Lung (tissue), 12 donors: Measurements from ENCODE around the gene MTM1. TPM values are rescaled to one million over a fixed set of nuclear protein-coding genes. Genes with fewer than 3 reads are reported as not detected.

Experiments used
- ATAC-seq: fragments of 200-7000 bp; cut with Tn5 transposase; one replicate; pipeline ENCODE4 v1.9.1; 2020; ENCODE audit warnings: moderate number of reproducible peaks; ENCODE audit not compliant: insufficient read depth, low FRiP score
- DNase-seq, 3 donors: peaks; one replicate each; pipeline ENCODE4 v3.0.0-alpha.2; 2013 to 2017
- H3K27ac ChIP-seq, 2 donors: one replicate each; pipeline ENCODE4 v1.5.1; 2013; ENCODE audit warnings: mild to moderate bottlenecking in 2 of 2, moderate library complexity in 2 of 2, control low read depth in 1 of 2, inconsistent platforms in 1 of 2, low read depth in 1 of 2, low read length in 1 of 2
- H3K27me3 ChIP-seq, 3 donors: one replicate each; pipeline ENCODE4 v1.5.1; 2013; ENCODE audit warnings: low read length in 2 of 3; ENCODE audit not compliant: control insufficient read depth in 3 of 3, insufficient read depth in 3 of 3
- H3K36me3 ChIP-seq, 4 donors: one replicate each; pipeline ENCODE4 v1.5.1; 2013; ENCODE audit warnings: low read length in 4 of 4, mild to moderate bottlenecking in 1 of 4, moderate library complexity in 1 of 4; ENCODE audit not compliant: control insufficient read depth in 4 of 4, insufficient read depth in 4 of 4
- H3K4me1 ChIP-seq, 5 donors: one replicate each; pipeline ENCODE4 v1.5.1; 2013; ENCODE audit warnings: low read length in 5 of 5, mild to moderate bottlenecking in 2 of 5, moderate library complexity in 1 of 5; ENCODE audit not compliant: control insufficient read depth in 5 of 5, insufficient read depth in 5 of 5
- H3K4me3 ChIP-seq: one replicate; pipeline ENCODE4 v1.5.1; 2013; ENCODE audit warnings: mild to moderate bottlenecking, control low read depth, moderate library complexity
- H3K9ac ChIP-seq, 2 donors: one replicate each; pipeline ENCODE4 v1.5.1; 2013; ENCODE audit warnings: low read length in 2 of 2, control low read depth in 1 of 2; ENCODE audit not compliant: insufficient read depth in 1 of 2
- H3K9me3 ChIP-seq, 4 donors: one replicate each; pipeline ENCODE4 v1.5.1; 2013; ENCODE audit warnings: low read length in 3 of 4, mild to moderate bottlenecking in 1 of 4, moderate library complexity in 1 of 4; ENCODE audit not compliant: control insufficient read depth in 4 of 4, insufficient read depth in 3 of 4
- WGBS, 2 donors: extraction: QIAGEN DNeasy Blood & Tissue Kit; methylation state at CpG; one replicate each; pipeline ENCODE4 v1.1.7; 2013; 5-methylcytosine and 5-hydroxymethylcytosine counted together
- polyA plus RNA-seq, 2 donors: library from polyadenylated mRNA; stranded (reverse); fragments of 200-250 nt; gene quantifications; one replicate each; pipeline ENCODE4 v1.2.1, GENCODE V29; 2013
- total RNA-seq, 2 donors: library from RNA; depleted of rRNA in 1 of 2; stranded (reverse); fragments of >200 nt in 1 of 2; gene quantifications; one replicate each; pipeline ENCODE4 v1.2.1, GENCODE V29; 2014 to 2021
- TF ChIP-seq, protein P1 (sequence below): IDR thresholded peaks from 2 replicates; pipeline ENCODE4 v1.5.1; 2012; ENCODE audit warnings: mild to moderate bottlenecking; ENCODE audit errors: control extremely low read depth, extremely low read depth
- donor health status: control.
- donor health status: control.
- donor health status: Bipolar disorder and iron deficiency.
- donor health status: healthy.
- donor health status: DM: yes; HTN: yes; CAD: no.

The MTM1 gene
- total and polyA plus RNA-seq, 4 donors = 4.6 to 31.2 (median 14.5) TPM

DNA sequence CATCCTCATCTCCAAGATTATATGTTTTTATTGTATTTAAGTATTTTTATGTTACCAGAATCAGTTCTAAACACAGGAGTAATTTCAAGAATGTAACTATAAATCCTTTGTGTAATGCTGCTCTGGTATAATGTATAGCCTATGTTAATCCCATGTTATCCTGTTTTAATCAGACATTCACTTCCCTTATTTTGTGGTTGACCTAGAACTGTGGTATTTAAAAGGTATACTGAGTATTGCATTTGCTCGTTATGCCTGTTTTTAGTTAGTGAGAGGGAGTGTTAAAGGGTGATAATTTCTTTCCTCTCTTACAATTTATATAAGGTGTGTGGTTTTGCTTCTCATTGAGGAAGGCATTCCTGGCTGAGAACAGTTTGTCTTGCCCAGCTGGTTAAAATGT lies 26.2 kb downstream of the MTM1 start:
- H3K27ac ChIP-seq = no peak overlapping the region
- DNase-seq = no peak
- no peaks in the 10 kb centered on the region for H3K9me3 ChIP-seq
- WGBS, 2 donors = 42 to 46% methylated on average over 1 of the region's 1 CpG
- H3K4me3 ChIP-seq = no peak overlapping the region
- H3K27me3 ChIP-seq = peaks cover 0 to 6% (median 0%) of the 10 kb centered on the region in 3 donors
- no peak for ATAC-seq
- no peaks in the 10 kb centered on the region for H3K4me1 ChIP-seq
- peaks cover 0 to 4% (median 0%) of the 10 kb centered on the region in 4 donors for H3K36me3 ChIP-seq
- TF ChIP-seq, protein P1, sequence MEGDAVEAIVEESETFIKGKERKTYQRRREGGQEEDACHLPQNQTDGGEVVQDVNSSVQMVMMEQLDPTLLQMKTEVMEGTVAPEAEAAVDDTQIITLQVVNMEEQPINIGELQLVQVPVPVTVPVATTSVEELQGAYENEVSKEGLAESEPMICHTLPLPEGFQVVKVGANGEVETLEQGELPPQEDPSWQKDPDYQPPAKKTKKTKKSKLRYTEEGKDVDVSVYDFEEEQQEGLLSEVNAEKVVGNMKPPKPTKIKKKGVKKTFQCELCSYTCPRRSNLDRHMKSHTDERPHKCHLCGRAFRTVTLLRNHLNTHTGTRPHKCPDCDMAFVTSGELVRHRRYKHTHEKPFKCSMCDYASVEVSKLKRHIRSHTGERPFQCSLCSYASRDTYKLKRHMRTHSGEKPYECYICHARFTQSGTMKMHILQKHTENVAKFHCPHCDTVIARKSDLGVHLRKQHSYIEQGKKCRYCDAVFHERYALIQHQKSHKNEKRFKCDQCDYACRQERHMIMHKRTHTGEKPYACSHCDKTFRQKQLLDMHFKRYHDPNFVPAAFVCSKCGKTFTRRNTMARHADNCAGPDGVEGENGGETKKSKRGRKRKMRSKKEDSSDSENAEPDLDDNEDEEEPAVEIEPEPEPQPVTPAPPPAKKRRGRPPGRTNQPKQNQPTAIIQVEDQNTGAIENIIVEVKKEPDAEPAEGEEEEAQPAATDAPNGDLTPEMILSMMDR = no peak
- H3K9ac ChIP-seq = no peak overlapping the region

DNA sequence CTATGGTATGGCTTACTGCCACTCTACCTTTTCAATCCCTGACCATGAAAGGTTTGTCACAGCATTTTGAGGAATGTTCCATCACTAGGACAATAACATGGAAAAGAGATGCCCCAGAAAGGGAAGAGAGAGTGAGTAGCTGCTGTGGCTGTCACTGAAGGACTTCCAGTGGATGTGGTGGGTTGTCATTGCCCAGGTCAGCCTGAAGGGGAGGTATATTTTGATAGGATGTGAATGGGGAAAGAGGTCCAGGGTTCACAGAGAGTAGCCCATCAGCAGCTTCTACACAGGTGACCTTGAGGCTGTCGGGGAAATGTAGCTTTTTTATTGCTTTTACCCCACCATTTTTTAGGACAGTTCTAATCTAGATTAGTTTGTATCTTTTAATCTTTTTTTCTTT lies 30.8 kb downstream of the MTM1 start:
- H3K4me3 ChIP-seq = no peak overlapping the region
- H3K36me3 ChIP-seq = peaks cover 0 to 4% (median 1%) of the 10 kb centered on the region in 4 donors
- no peaks in the 10 kb centered on the region for H3K9me3 ChIP-seq
- H3K27me3 ChIP-seq = peaks cover 0 to 4% (median 0%) of the 10 kb centered on the region in 3 donors
- ATAC-seq (no peak), DNase-seq (no peak)
- no peak overlapping the region for H3K9ac ChIP-seq
- WGBS, 2 donors = 96 to 100% methylated on average over 1 of the region's 1 CpG
- TF ChIP-seq, protein P1 = no peak
- H3K27ac ChIP-seq = no peak overlapping the region
- peaks cover 0 to 1% (median 0%) of the 10 kb centered on the region in 5 donors for H3K4me1 ChIP-seq

- TF ChIP-seq, protein P1 = no peak
- no peak for ATAC-seq
Observed at GRCh38 chrX:150602296-150602695, 33.9 kb downstream of the MTM1 start.

DNA sequence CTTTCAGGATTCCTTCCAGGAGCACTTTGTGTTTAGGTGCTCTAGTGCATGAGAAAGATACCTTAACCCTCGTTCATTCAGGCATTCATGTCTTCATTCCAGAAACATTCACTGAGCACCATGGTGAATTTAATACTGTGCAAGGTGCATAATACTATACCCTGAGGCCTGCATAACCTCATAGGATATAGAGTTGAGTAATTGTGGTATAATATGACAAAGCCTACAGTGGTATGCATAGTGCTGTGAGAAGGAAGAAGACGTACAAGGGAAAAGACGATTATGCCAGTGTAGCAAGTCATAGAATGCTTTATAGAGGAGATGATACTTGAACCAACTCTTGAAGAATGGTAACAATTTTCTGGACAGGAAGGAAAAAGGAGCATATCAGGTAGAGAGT lies 34.3 kb downstream of the MTM1 start:
- H3K4me3 ChIP-seq = no peak overlapping the region
- TF ChIP-seq, protein P1 = no peak
- H3K36me3 ChIP-seq = peaks cover 0 to 2% (median 0%) of the 10 kb centered on the region in 4 donors
- ATAC-seq = no peak
- DNase-seq = no peak
- peaks cover 0 to 2% (median 0%) of the 10 kb centered on the region in 3 donors for H3K27me3 ChIP-seq
- H3K9me3 ChIP-seq = no peaks in the 10 kb centered on the region
- H3K27ac ChIP-seq = no peak overlapping the region
- WGBS, 2 donors = 70 to 82% methylated on average over 3 of the region's 3 CpGs
- no peak overlapping the region for H3K9ac ChIP-seq
- H3K4me1 ChIP-seq = peaks cover 0 to 1% (median 0%) of the 10 kb centered on the region in 5 donors

More at GRCh38 chrX:150602296-150602695, 33.9 kb downstream of the MTM1 start:
- DNase-seq = no peak
- H3K4me1 ChIP-seq = peaks cover 0 to 1% (median 0%) of the 10 kb centered on the region in 5 donors
- peaks cover 0 to 2% (median 0%) of the 10 kb centered on the region in 3 donors for H3K27me3 ChIP-seq
- no peak overlapping the region for H3K4me3 ChIP-seq
- no peaks in the 10 kb centered on the region for H3K9me3 ChIP-seq
- H3K9ac ChIP-seq = no peak overlapping the region
- H3K36me3 ChIP-seq = peaks cover 0 to 2% (median 0%) of the 10 kb centered on the region in 4 donors
- no peak overlapping the region for H3K27ac ChIP-seq
